Measurements from ENCODE around the gene LRRC8E.
"Not testable (repeated sequence)": the region's sequence is repeated elsewhere in the genome, so short reads cannot be mapped to it uniquely, and the experiment has no call there.

LRRC8E gene

DNA sequence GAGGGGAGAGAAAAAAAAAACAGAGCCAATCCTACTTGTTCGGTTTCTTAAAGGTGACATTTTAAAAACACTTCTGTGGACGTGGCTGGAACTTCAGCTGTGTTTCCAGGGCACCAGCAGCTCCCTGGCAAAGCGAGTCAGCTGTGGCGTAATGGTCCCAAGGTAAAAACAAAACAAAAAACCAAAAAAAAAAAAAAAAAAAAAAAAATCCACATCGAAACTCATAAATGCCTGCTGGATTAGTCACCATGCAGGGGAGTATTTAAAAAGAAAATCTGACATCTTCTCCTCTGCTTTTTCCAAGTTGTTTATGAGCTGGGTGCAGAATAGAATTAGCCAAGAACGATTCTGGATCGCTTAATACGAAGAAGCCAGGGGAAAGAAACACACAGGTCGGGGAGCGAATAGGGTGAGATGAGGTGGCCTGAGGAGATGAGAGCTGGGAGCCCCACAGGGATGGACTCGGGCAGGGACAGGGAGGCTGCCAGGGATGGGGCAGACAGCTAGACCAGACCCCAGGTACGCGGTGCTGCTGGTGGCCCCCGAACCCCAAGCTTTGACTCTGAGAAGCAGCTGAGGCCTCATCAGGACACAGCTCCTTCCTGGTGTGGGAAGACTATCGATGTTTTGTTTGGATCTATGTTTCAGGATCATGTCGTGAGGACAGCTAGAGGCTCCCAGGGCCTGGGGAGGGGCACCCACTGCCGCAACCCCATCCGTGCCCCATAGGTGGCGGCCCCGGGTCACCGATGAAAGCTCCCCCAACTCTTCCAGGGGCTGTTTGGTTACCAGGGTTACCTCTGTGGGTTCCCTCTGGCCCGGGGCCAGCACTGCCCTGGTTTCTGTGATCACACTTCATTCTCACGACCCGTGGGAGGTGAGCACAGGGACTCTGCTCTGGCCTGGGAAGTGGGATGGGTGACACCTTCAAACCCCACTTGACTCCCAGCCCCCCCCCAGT, 40.7 kb downstream of the LRRC8E start:
- DNase-seq (ENCODE audit: low read depth, low spot score) = no peak
- TF ChIP-seq EZH2 (IDR thresholded peaks at IDR 0.05) = no peak
- TF ChIP-seq FOXP2 (optimal IDR thresholded peaks at IDR 0.05; ENCODE audit: control extremely low read depth, extremely low read length, insufficient read depth) = no peak
- TF ChIP-seq POLR2AphosphoS5 (IDR thresholded peaks at IDR 0.05; ENCODE audit: borderline replicate concordance, low read depth, low read length) = no peak; the same call in 1 of the 2 replicates
- Histone ChIP-seq H3K9me3 (ENCODE audit: low read depth, low read length) (no peaks in the 10 kb centered on the region), H3K9ac (ENCODE audit: insufficient read length) (peak overlapping the region; percentile 20), H3K36me3 (ENCODE audit: insufficient read depth, low read length) (peaks cover 39% of the 10 kb centered on the region), H3K4me3 (no peak overlapping the region), H3K27ac (peak overlapping the region; percentile 78)

DNA sequence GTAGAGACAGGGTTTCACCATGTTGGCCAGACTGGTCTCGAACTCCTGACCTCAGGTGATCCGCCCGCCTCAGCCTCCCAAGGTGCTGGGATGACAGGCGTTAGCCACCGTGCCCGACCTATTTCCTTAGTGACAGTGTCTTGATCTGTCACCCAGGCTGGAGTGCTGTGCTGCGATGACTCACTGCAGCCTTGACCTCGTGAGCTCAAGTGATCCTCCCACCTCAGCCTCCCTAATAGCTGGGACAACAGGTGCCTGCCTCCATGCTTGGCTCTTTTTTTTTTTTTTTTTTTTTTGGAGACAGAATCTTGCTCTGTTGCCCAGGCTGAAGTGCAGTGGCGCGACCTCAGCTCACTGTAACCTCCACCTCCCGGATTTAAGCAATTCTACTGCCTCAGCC, 41.7 kb downstream of the LRRC8E start:
- peaks cover 49% of the 10 kb centered on the region for H3K36me3 ChIP-seq (ENCODE audit: insufficient read depth, low read length)
- not testable (repeated sequence) for DNase-seq (ENCODE audit: low read depth, low spot score); H3K9ac ChIP-seq (ENCODE audit: insufficient read length); H3K9me3 ChIP-seq (ENCODE audit: low read depth, low read length); H3K27ac ChIP-seq; H3K4me3 ChIP-seq

DNA sequence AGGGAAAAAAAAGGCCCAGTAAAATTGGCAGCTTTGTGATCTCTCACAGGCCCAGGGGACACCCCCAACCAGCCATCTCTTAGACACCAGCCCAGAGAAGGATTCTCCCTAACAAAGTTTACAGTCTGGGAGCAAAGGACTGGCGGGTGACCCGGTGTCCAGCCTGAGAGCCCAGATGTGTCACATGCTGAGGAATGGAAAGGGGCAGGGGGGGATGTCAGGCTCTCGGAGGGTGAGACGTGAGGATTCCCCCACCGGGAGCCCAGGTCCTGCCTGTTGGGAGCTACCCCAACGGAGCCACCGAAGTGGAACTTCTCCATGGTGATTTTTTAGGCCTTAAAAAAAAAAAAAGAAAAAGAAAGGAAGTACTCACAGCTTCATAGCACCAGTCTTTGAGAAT, 42.5 kb downstream of the LRRC8E start:
- H3K4me3 ChIP-seq = no peak overlapping the region
- H3K9ac ChIP-seq (ENCODE audit: insufficient read length) = no peak overlapping the region
- H3K27ac ChIP-seq = 0 out of 2 replicates have a peak overlapping the region, but pooled peaks have one; percentile 25
- no peaks in the 10 kb centered on the region for H3K9me3 ChIP-seq (ENCODE audit: low read depth, low read length)
- no peak for TF ChIP-seq POLR2AphosphoS5 (IDR thresholded peaks at IDR 0.05; ENCODE audit: borderline replicate concordance, low read depth, low read length)
- no peak for TF ChIP-seq FOXP2 (optimal IDR thresholded peaks at IDR 0.05; ENCODE audit: control extremely low read depth, extremely low read length, insufficient read depth)
- no peak for TF ChIP-seq EZH2 (IDR thresholded peaks at IDR 0.05)
- no peak for DNase-seq (ENCODE audit: low read depth, low spot score)
- peaks cover 55% of the 10 kb centered on the region for H3K36me3 ChIP-seq (ENCODE audit: insufficient read depth, low read length)

DNA sequence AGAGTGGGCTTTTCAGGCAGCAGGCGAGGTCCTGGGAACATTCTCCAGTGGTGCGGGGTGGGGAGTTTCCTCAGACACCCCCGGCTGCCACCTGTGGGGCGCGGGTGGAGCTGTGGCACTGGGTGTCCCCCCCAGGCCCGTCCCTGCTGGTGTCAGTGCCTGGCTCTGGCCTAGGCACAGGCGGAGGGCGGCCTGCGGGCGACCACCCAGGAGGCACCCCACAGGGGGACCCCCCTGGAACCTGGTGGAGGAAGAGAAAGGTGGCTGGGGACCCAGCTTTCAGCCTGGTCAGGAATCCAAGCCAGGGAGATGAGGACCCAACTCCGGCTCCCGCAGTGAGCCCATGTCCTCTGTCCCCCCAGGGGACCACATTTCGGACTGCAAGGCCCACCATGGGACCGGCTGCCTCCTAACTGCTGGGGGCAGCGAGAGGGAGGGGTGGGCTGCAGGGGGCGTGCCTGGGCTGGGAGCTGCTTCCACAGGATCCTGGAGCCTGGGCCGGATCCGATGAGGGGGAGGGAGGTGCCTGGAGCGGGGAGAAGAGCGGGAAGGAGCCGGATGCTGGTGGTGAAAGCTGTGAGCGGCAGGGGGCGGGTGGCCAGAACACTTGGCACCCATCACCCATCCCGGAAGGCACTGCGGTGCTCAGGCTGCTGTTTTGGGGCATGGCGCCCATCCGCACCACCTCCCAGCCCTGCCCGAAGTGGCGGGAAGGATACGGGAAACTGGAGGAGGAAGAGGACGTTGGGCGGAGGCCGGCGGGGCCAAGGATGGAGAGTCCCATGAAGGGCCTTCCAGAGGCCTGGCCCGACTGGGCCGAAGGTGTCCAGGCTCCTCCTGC, 43.1 kb downstream of the LRRC8E start:
- no peak for TF ChIP-seq FOXP2 (optimal IDR thresholded peaks at IDR 0.05; ENCODE audit: control extremely low read depth, extremely low read length, insufficient read depth)
- TF ChIP-seq POLR2AphosphoS5 (IDR thresholded peaks at IDR 0.05; ENCODE audit: borderline replicate concordance, low read depth, low read length) = no peak
- no peak for TF ChIP-seq EZH2 (IDR thresholded peaks at IDR 0.05)
- Histone ChIP-seq H3K4me3 (no peak overlapping the region), H3K36me3 (ENCODE audit: insufficient read depth, low read length) (peaks cover 61% of the 10 kb centered on the region), H3K9ac (ENCODE audit: insufficient read length) (no peak overlapping the region), H3K9me3 (ENCODE audit: low read depth, low read length) (no peaks in the 10 kb centered on the region), H3K27ac (0 out of 2 replicates have a peak overlapping the region, but pooled peaks have one; percentile 25)
- no peak for DNase-seq (ENCODE audit: low read depth, low spot score)

DNA sequence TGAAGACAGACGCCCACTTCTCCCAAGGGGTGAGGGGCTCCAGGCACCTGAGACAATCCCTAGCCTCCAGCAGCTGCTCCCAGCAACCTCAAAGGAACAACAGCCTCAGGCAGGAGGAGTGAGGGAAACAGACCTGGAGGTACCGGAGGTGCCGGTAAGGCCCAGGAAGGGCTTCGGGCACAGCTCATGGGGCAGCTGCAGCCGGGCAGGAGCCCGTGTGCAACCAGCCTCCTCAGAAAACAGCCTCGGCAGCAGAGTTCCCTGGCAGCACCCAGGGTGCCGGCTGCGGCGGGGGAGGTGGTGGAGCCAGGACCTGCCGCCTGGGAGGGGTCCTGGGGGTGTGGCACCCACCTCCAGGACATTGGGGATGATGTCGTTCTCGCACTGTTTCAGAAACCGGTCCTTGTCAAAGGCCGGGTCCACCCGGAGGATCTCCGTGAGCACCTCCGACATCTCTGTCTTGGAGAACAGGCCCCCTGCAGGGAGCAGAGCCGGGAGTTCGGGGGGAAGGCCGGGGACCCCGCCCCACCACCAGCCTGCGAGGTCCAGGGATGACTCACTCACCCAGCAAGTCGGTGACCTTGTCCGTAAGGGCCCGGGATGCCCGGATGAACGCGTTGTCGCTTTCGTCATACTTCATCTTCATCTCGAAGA, 44.1 kb downstream of the LRRC8E start:
- no peak overlapping the region for H3K27ac ChIP-seq
- DNase-seq (ENCODE audit: low read depth, low spot score) = no peak
- H3K36me3 ChIP-seq (ENCODE audit: insufficient read depth, low read length) = peaks cover 70% of the 10 kb centered on the region
- TF ChIP-seq FOXP2 (optimal IDR thresholded peaks at IDR 0.05; ENCODE audit: control extremely low read depth, extremely low read length, insufficient read depth) = no peak
- no peak overlapping the region for H3K4me3 ChIP-seq
- no peaks in the 10 kb centered on the region for H3K9me3 ChIP-seq (ENCODE audit: low read depth, low read length)
- H3K9ac ChIP-seq (ENCODE audit: insufficient read length) = no peak overlapping the region

DNA sequence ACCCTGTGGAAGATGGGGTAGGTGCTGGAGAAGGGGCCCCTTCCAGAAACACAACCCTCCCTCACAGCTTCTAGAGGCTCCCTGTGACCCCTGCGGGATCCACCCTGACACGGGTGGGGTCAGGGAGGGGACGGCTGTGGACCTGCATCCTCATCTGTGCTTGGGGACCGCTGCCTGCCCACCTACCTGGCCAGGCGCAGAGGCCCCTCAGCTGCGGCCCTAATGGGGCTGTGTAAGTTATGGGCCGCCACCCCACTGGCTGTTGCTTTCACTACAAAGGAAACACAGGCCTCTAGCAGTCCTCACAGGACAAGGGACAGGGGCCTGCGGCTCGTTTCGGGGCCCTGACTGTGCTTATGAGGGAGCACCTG, 44.6 kb downstream of the LRRC8E start:
- TF ChIP-seq FOXP2 (optimal IDR thresholded peaks at IDR 0.05; ENCODE audit: control extremely low read depth, extremely low read length, insufficient read depth) = no peak
- TF ChIP-seq POLR2AphosphoS5 (IDR thresholded peaks at IDR 0.05; ENCODE audit: borderline replicate concordance, low read depth, low read length) = no peak
- no peak for TF ChIP-seq EZH2 (IDR thresholded peaks at IDR 0.05)
- Histone ChIP-seq H3K36me3 (ENCODE audit: insufficient read depth, low read length) (peaks cover 75% of the 10 kb centered on the region), H3K4me3 (no peak overlapping the region), H3K9me3 (ENCODE audit: low read depth, low read length) (no peaks in the 10 kb centered on the region), H3K27ac (no peak overlapping the region), H3K9ac (ENCODE audit: insufficient read length) (no peak overlapping the region)
- DNase-seq (ENCODE audit: low read depth, low spot score) = no peak

DNA sequence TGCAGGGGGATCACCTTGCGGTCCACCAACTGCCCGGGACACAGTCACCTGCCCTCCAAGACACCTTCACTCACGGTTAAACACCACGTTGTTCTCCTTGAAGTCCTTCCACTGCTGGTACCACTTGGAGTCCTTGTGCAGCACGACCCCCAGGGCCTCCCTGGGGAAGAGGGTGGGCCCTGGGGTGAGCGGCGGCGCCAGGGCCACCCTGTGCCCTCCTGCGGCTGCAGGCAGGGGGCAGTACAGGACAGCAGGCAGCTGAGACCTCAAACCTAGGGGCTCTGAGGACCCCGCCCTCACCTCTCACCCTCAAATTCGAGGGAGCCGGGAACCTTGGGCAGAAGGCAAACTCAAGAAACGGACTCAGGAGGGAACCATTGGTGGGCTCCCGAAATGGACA, 45.1 kb downstream of the LRRC8E start:
- TF ChIP-seq POLR2AphosphoS5 (IDR thresholded peaks at IDR 0.05; ENCODE audit: borderline replicate concordance, low read depth, low read length) = no peak
- TF ChIP-seq FOXP2 (optimal IDR thresholded peaks at IDR 0.05; ENCODE audit: control extremely low read depth, extremely low read length, insufficient read depth) = no peak
- TF ChIP-seq EZH2 (IDR thresholded peaks at IDR 0.05) = no peak
- H3K4me3 ChIP-seq = no peak overlapping the region
- no peaks in the 10 kb centered on the region for H3K9me3 ChIP-seq (ENCODE audit: low read depth, low read length)
- H3K27ac ChIP-seq = no peak overlapping the region
- H3K36me3 ChIP-seq (ENCODE audit: insufficient read depth, low read length) = peaks cover 80% of the 10 kb centered on the region
- H3K9ac ChIP-seq (ENCODE audit: insufficient read length) = no peak overlapping the region
- DNase-seq (ENCODE audit: low read depth, low spot score) = no peak
